Tibial nerve (tissue), 4 donors: ENCODE results near the gene GOLGB1.

Source experiments
- CTCF ChIP-seq, 5 experiments: fragments of 200-600 bp in 3 of 5; fragments of 450-650 bp in 2 of 5; sonication (generic) in 3 of 5; IDR thresholded peaks; one replicate each; pipeline ENCODE4 v1.5.1; 2016 to 2019; ENCODE audit warnings: antibody characterized with exemption in 5 of 5, mild to moderate bottlenecking in 3 of 5, moderate library complexity in 2 of 5
- EP300 ChIP-seq, 2 donors: sonication (generic); formaldehyde crosslinking; IDR thresholded peaks; one replicate each; pipeline ENCODE4 v1.6.1; 2017; ENCODE audit warnings: antibody characterized with exemption in 2 of 2, mild to moderate bottlenecking in 1 of 2
- POLR2A ChIP-seq, 2 donors: fragments of 450-650 bp; IDR thresholded peaks; one replicate each; pipeline ENCODE4 v1.6.1; 2017; ENCODE audit warnings: antibody characterized with exemption in 2 of 2, mild to moderate bottlenecking in 2 of 2, moderate library complexity in 2 of 2

- TF ChIP-seq CTCF (IDR thresholded peaks at IDR 0.05) (no peak), POLR2A (IDR thresholded peaks at IDR 0.05) (no peak), EP300 (IDR thresholded peaks at IDR 0.05) (no peak)
Measured at GRCh38 chr3:121752261-121752660, 2.7 kb upstream of the GOLGB1 start.
